Measurements from ENCODE around the gene CARNS1. TPM values are rescaled to one million over a fixed set of nuclear protein-coding genes. Genes with fewer than 3 reads are reported as not detected.

The CARNS1 gene
- total and polyA plus RNA-seq, 11 donors: 0.89 to 33.6 (median 6.2) TPM

DNA sequence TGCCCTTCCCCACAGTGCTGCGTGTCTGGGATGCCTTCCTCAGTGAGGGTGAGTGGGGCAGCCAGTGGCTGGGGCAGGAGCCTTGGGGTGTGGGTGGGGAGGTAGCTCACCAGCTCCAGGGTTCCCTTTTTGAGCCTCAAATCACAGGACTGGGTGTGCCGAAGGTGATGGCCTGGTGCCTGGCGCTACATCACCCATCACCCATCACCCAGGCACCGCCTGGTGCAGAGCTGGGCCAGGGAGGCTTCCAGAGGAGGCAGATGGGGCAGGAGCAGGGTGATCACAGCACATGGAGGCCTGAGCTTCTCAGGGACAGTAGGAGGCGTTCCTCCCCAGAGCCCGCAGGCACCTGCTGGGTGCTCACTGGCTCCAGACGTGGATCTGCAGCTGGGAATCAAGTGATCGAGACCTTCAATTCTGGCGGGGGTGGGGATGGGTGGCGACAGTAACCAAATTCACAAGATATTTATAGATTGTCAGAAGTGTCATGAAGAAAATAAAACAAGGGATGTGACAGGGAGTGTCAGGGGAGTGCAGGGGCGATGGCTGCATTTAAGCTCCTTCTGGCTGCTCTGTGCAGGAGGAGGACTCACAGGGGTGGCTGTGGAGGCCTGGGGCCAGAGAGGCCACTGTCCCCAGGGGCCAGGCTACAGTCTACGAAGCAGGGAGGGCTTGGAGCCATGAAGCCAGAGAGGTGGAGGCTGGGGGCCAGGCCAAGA, 8.3 kb upstream of the CARNS1 start:
- peak overlapping the region in 1 of 12 donors; percentile 50 for H3K4me3 ChIP-seq
- H3K36me3 ChIP-seq: no peaks in the 10 kb centered on the region
- H3K27me3 ChIP-seq: peaks cover 0 to 34% (median 6%) of the 10 kb centered on the region in 9 donors
- intact Hi-C loops (cut with DNase I): loop anchor here in 3 of 10 donors (10.0 kb wide), 1 partner anchor 58 kb away; the partner anchor contains the start of gene TMEM134 (in 3 of the 3)
- 58 to 63% (median 59%) methylated on average over 10 to 12 of the region's 12 CpGs for WGBS, 4 donors
- peak in 2 of 4 donors; percentile 1 to 12 for ATAC-seq
- H3K4me1 ChIP-seq: peaks cover 0 to 45% (median 4%) of the 10 kb centered on the region in 12 donors
- peak in 1 of 5 donors; percentile 56 for DNase-seq
- peak overlapping the region in 1 of 12 donors; percentile 91 for H3K27ac ChIP-seq
- TF ChIP-seq POLR2A (IDR thresholded peaks at IDR 0.05): no peak
- TF ChIP-seq, protein P1, sequence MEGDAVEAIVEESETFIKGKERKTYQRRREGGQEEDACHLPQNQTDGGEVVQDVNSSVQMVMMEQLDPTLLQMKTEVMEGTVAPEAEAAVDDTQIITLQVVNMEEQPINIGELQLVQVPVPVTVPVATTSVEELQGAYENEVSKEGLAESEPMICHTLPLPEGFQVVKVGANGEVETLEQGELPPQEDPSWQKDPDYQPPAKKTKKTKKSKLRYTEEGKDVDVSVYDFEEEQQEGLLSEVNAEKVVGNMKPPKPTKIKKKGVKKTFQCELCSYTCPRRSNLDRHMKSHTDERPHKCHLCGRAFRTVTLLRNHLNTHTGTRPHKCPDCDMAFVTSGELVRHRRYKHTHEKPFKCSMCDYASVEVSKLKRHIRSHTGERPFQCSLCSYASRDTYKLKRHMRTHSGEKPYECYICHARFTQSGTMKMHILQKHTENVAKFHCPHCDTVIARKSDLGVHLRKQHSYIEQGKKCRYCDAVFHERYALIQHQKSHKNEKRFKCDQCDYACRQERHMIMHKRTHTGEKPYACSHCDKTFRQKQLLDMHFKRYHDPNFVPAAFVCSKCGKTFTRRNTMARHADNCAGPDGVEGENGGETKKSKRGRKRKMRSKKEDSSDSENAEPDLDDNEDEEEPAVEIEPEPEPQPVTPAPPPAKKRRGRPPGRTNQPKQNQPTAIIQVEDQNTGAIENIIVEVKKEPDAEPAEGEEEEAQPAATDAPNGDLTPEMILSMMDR (IDR thresholded peaks at IDR 0.05): no peak
- no peaks in the 10 kb centered on the region for H3K9me3 ChIP-seq

DNA sequence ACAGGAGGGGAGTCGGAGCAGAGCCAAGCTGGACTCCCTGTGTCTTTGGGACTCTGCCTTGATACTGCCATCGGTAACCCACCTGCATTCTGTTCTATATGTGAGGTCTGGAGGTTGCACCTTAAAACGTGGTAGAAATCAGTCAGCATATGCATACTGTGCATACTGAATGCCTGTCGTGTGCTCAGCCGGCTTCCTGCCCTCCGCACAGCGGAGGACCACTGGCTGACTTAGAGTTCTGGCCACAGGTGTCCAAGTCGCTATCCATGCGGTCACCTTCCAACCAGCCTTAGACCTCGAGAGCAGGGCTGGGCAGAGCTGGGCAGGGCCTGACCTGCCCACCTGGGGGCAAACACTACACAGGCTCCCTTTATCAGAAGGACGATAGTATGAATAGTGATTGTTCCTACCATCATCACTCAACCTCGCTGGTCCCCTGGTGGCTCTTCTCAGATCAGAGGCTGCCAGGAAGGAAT, 7.8 kb upstream of the CARNS1 start:
- Histone ChIP-seq H3K27ac (peak overlapping the region in 1 of 12 donors; percentile 91), H3K27me3 (peaks cover 0 to 40% (median 10%) of the 10 kb centered on the region in 9 donors), H3K4me3 (peak overlapping the region in 1 of 12 donors; percentile 50), H3K9me3 (no peaks in the 10 kb centered on the region), H3K36me3 (no peaks in the 10 kb centered on the region), H3K4me1 (peaks cover 0 to 39% (median 0%) of the 10 kb centered on the region in 12 donors)
- 56 to 79% (median 72%) methylated on average over 7 to 12 of the region's 12 CpGs for WGBS, 4 donors
- intact Hi-C loops (cut with DNase I): loop anchor here in 3 of 10 donors (10.0 kb wide), 1 partner anchor 57 kb away; the partner anchor contains the start of gene TMEM134 (in 3 of the 3)
- no peak for ATAC-seq
- DNase-seq: no peak
- TF ChIP-seq, protein P1 (IDR thresholded peaks at IDR 0.05): no peak
- TF ChIP-seq POLR2A (IDR thresholded peaks at IDR 0.05): no peak

DNA sequence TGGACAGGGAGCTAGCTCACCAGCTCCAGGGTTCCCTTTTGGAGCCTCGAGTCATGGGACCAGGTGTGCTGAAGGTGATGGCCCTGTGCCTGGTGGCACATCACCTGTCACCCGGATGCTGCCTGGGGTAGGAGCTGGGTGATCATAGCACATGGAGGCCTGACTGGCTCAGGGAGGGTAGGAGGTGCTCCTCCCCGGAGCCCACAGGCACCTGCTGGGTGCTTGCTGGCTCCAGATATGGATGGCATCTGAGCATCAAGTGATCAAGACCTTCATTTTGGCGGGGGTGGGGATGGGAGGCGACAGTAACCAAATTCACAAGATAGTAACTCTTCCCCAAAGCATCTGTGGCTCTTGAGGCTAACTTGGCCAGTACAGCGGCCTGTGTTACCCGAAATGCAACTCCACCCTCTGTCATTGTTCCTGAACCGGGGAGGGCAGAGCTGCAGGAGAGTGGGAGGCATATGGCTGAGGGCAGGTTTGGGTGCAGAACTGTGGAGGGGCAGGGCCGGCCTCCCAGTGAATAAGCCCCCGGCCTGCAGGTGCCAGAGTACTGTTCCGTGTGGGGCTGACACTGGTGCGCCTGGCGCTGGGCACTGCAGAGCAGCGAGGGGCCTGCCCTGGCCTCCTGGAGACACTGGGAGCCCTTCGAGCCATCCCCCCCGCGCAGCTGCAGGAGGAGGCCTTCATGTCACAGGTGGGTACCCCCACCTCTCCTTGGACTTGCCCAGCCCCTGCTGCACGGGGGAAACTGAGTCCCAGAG, 6.9 kb upstream of the CARNS1 start:
- no peak for ATAC-seq
- peaks cover 0 to 49% (median 10%) of the 10 kb centered on the region in 9 donors for H3K27me3 ChIP-seq
- DNase-seq: no peak
- no peaks in the 10 kb centered on the region for H3K9me3 ChIP-seq
- 73 to 82% (median 77%) methylated on average over 8 to 18 of the region's 18 CpGs for WGBS, 4 donors
- H3K27ac ChIP-seq: peak overlapping the region in 1 of 12 donors; percentile 91
- peak overlapping the region in 1 of 12 donors; percentile 50 for H3K4me3 ChIP-seq
- intact Hi-C loops (cut with DNase I): loop anchor here in 3 of 10 donors (10.0 kb wide), 1 partner anchor 56 kb away; the partner anchor contains the start of gene TMEM134 (in 3 of the 3)
- peaks cover 0 to 30% (median 0%) of the 10 kb centered on the region in 12 donors for H3K4me1 ChIP-seq
- TF ChIP-seq POLR2A (IDR thresholded peaks at IDR 0.05): no peak
- TF ChIP-seq, protein P1 (IDR thresholded peaks at IDR 0.05): no peak
- H3K36me3 ChIP-seq: no peaks in the 10 kb centered on the region
